KMS-11 (cell line): ENCODE measurements around the gene CRYGC.

Source experiments
- H2AFZ ChIP-seq: fragments of 200-600 bp; sonication (generic); 2 replicates; pipeline ENCODE4 v1.6.1; 2016; ENCODE audit warnings: antibody characterized with exemption, mixed run types, low read depth
- H3K27ac ChIP-seq: fragments of 200-600 bp; sonication (generic); 2 replicates; pipeline ENCODE4 v1.6.1; 2016; ENCODE audit warnings: mild to moderate bottlenecking, mixed run types
- H3K27me3 ChIP-seq: fragments of 200-600 bp; sonication (generic); 2 replicates; pipeline ENCODE4 v1.6.1; 2017; ENCODE audit warnings: mild to moderate bottlenecking, low read depth, mixed run types, moderate library complexity; ENCODE audit not compliant: insufficient read depth
- H3K36me3 ChIP-seq: fragments of 200-600 bp; sonication (generic); 2 replicates; pipeline ENCODE4 v1.6.1; 2017; ENCODE audit warnings: mild to moderate bottlenecking, mixed run types; ENCODE audit not compliant: insufficient read depth
- H3K4me1 ChIP-seq: fragments of 200-600 bp; sonication (generic); 2 replicates; pipeline ENCODE4 v1.6.1; 2016; ENCODE audit warnings: mild to moderate bottlenecking, low read depth, mixed run types; ENCODE audit not compliant: poor library complexity, severe bottlenecking
- H3K4me2 ChIP-seq: fragments of 200-600 bp; sonication (generic); 2 replicates; pipeline ENCODE4 v1.7.0; 2016; ENCODE audit warnings: mild to moderate bottlenecking, mixed run types
- H3K4me3 ChIP-seq: fragments of 200-600 bp; sonication (generic); IDR thresholded peaks from 2 replicates; pipeline ENCODE4 v1.6.1; 2017; ENCODE audit warnings: low read depth, low read length, mixed read lengths; ENCODE audit not compliant: insufficient read depth
- H3K79me2 ChIP-seq: fragments of 200-600 bp; sonication (generic); 2 replicates; pipeline ENCODE4 v1.6.1; 2016; ENCODE audit warnings: low read depth, mixed run types; ENCODE audit not compliant: insufficient read depth
- H3K9ac ChIP-seq: fragments of 200-600 bp; sonication (generic); 2 replicates; pipeline ENCODE4 v1.6.1; 2016; ENCODE audit warnings: mild to moderate bottlenecking, mixed run types
- H4K20me1 ChIP-seq: fragments of 200-600 bp; sonication (generic); 2 replicates; pipeline ENCODE4 v1.6.1; 2016; ENCODE audit warnings: mild to moderate bottlenecking, mixed run types; ENCODE audit not compliant: insufficient read depth
- CTCF ChIP-seq: fragments of 200-600 bp; sonication (generic); conservative IDR thresholded peaks from 2 replicates; pipeline ENCODE4 v1.6.1; 2017; ENCODE audit warnings: low read depth, mild to moderate bottlenecking, antibody characterized with exemption, low read length, moderate library complexity, mixed read lengths

The CRYGC gene

DNA sequence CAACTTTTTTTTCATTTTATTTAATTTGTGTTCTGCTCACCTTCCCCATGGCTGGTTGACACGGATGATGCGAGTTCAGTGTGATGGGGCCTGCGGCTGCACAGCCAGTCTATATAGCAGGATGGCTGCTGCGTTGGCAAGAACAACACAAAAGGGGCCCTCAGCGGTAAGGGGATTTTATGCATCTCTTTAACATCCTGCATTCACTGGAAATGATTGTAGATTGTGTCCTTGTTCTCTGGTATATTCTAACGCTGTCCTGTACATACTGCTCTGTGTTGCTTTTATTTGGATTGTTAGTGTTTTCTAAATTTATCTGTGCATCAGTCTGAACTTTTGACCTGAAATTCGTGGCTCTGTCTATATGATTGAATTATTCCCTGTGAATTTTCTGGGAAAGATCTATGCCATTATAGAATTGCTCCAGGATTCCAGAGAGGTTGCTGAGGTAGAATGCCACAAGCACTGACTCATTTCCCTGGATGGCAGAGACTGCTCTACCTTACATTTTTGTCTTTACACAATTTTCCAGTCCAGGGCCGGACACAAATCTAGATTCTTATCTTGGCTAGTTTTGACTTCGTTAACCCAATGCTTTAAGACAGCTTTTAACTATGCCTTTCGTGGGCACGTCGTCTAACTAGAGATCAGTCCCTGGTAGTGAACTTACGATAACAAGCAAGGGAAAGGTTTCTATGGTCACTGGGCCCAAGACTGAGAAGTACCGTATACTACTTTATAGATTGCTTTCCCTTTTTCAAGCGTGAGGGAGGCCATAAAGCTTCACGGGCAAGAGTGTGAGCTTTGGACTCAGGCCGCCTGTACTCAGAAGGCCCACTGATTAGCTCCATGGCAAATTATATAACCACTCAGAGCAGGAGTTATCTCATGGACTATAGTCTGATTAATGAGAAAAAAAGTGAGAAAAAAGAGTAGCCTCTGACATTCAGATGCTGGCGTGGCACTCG, at the start of gene CRYGC:
TSS of gene CRYGC (minus strand) at position 85 of the 968 bp plus-strand sequence. CDS start at position 49, 36 bp downstream.
- Histone ChIP-seq H4K20me1 (no peaks in the 10 kb centered on the region), H3K4me1 (no peaks in the 10 kb centered on the region), H3K9ac (no peak within 1 kb of the TSS), H3K4me3 (no peak within 1 kb of the TSS), H2AFZ (no peak within 1 kb of the TSS), H3K36me3 (no peaks in the 10 kb centered on the region), H3K79me2 (no peaks in the 10 kb centered on the region), H3K4me2 (no peak within 1 kb of the TSS), H3K27me3 (no peaks in the 10 kb centered on the region), H3K27ac (no peak within 1 kb of the TSS)
- TF ChIP-seq CTCF: no peak

- Histone ChIP-seq H3K36me3 (no peaks in the 10 kb centered on the region), H3K4me2 (no peak overlapping the region), H3K27ac (no peak overlapping the region), H3K4me3 (no peak overlapping the region), H2AFZ (no peak overlapping the region), H3K27me3 (no peaks in the 10 kb centered on the region), H3K4me1 (no peaks in the 10 kb centered on the region), H3K9ac (no peak overlapping the region), H3K79me2 (no peaks in the 10 kb centered on the region), H4K20me1 (no peaks in the 10 kb centered on the region)
- TF ChIP-seq CTCF: no peak
Observed at GRCh38 chr2:208179028-208179609, 49.5 kb upstream of the CRYGC start.

DNA sequence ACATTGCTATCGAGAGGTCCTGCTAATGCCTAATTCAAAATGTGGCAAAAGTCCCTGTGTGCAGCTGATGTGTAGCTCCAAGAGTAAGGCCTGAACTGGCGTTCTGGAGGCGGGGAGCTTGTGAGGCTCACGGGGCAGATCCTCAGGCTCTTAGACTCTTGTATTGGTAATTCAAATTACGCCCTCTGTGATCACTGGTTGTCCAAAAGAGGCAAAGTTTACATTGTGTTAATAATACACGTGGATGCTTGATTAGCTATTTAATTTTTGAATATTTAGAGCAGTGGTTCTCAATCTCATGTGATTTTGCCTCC, 46.2 kb upstream of the CRYGC start:
- no peaks in the 10 kb centered on the region for H3K79me2 ChIP-seq
- no peak overlapping the region for H3K27ac ChIP-seq
- H2AFZ ChIP-seq: peak overlapping the region; percentile 15; the same call in 1 of the 2 replicates
- H3K4me2 ChIP-seq: no peak overlapping the region
- no peaks in the 10 kb centered on the region for H3K36me3 ChIP-seq
- no peaks in the 10 kb centered on the region for H4K20me1 ChIP-seq
- no peaks in the 10 kb centered on the region for H3K4me1 ChIP-seq
- H3K27me3 ChIP-seq: no peaks in the 10 kb centered on the region
- no peak overlapping the region for H3K9ac ChIP-seq
- TF ChIP-seq CTCF: no peak
- H3K4me3 ChIP-seq: no peak overlapping the region

DNA sequence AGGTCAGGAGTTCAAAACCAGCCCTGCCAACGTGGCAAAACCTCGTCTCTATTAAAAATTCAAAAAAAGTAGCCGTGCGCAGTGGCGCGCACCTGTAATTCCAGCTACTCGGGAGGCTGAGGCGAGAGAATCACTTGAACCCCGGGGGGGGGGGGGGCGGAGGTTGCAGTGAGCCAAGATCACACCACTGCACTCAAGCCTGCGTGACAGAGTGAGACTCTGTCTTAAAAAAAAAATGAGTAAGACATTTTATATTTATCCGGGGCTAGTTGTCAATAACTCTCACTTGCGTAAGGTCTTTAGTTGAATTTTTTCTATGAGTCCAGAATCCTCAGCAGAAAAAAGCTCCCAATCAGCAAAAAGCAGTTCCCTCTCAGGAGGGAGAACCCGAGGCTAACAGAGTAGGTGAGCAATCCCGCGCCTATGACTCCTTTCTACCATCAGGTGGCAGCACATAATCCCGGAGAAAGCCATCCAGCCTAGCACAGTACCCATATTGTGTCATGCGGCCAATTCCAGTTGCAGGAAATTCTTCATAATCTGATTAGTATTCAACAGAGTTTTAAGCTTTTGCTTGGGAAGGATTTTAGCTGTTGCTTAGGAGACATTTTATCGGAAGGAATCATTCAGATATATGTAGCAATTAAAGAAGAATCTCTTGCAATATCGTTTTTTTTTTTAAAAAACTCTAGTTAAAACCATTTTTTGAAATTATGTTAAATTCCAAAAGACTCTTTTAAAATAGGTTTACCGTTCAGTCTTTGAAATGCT, 45.6 kb upstream of the CRYGC start:
- Histone ChIP-seq H3K4me3 (no peak overlapping the region), H2AFZ (peak overlapping the region; percentile 15; the same call in 1 of the 2 replicates), H3K27ac (no peak overlapping the region), H3K79me2 (no peaks in the 10 kb centered on the region), H3K9ac (no peak overlapping the region), H3K36me3 (no peaks in the 10 kb centered on the region), H3K4me1 (no peaks in the 10 kb centered on the region), H3K27me3 (no peaks in the 10 kb centered on the region), H3K4me2 (no peak overlapping the region), H4K20me1 (no peaks in the 10 kb centered on the region)
- TF ChIP-seq CTCF: peak; percentile 80
